IPS-NIHi7 (cell line): ENCODE results near the gene LRCH2.

ENCODE experiments used
- DNase-seq: peaks from one replicate; pipeline ENCODE4 v3.0.0; 2012; ENCODE audit warnings: mixed read lengths; ENCODE audit errors: extremely low spot score

LRCH2 gene

DNA sequence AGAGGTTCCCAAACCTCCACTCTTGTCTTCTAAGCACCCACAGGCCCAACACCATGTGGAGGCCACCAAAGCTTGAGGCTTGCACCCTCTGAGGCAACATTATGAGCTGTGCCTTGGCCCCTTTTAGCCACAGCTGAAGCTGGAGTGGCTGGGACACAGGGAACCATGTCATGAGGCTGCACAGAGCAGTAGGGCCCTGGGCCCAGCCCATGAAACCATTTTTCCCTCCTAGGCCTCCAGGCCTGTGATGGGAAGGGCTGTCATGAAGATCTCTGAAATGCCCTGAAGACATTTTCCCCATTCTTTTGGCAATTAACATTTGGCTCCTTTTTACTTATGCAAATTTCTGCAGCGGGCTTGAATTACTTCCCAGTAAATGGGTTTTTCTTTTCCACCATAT, 29.9 kb downstream of the LRCH2 start:
- DNase-seq, result no peak

- DNase-seq, result no peak
Measured at GRCh38 chrX:115192244-115192700, 41.6 kb downstream of the LRCH2 start.

- no peak for DNase-seq
Measured at GRCh38 chrX:115191490-115192243, 42.2 kb downstream of the LRCH2 start.

GRCh38 chrX:115190636-115191489, 43.0 kb downstream of the LRCH2 start:
- DNase-seq, result no peak

GRCh38 chrX:115189646-115190635, 44.0 kb downstream of the LRCH2 start:
- DNase-seq, result no peak

DNA sequence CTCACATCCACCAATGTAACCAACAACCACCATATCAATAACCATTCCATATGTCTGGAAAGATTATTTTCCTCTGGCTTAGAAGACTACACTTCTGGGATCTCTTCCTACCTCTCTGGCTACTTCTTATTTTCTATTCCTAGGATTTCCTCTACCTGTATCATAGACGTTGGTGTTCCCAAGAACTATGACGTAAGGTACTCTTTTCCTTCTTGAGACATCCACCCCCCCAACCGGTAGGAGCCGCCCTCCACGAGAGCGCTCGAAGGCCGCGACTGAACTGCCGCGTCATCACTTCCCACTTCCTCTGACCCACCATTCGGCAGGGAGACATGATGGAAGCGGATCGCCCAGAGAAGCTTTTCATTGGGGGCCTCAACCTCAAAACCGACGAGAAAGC, 44.8 kb downstream of the LRCH2 start, which contains the start of gene RBMXL3:
Gene RBMXL3, plus strand, starts transcription at position 301 of the 400 bp plus-strand sequence. Its CDS starts 32 bp downstream, at position 333.
- DNase-seq, result no peak

DNA sequence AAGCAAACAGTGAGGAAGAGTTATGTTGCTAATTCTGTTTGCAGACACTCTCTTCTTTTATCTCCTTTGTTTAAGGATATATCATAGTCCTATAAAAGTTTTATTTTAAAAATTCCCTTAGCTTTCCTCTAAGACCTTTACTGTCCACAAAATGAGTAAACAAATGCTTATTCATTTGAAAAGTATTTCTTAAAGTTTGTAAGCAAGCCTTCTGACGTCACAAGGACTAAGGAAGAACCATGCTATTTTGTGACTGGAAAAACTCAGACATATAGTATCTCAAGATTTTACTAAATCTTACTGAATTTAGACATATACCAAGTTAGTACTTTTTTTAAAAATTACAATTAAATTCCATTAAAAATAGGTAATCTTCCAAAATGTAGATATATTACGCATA, 49.9 kb downstream of the LRCH2 start:
- DNase-seq, result no peak

GRCh38 chrX:115178473-115178872, 55.4 kb downstream of the LRCH2 start:
- peak; percentile 22 for DNase-seq

GRCh38 chrX:115177932-115178331, 56.0 kb downstream of the LRCH2 start:
- no peak for DNase-seq

- no peak for DNase-seq
Measured at GRCh38 chrX:115174548-115174947, 59.3 kb downstream of the LRCH2 start.

DNA sequence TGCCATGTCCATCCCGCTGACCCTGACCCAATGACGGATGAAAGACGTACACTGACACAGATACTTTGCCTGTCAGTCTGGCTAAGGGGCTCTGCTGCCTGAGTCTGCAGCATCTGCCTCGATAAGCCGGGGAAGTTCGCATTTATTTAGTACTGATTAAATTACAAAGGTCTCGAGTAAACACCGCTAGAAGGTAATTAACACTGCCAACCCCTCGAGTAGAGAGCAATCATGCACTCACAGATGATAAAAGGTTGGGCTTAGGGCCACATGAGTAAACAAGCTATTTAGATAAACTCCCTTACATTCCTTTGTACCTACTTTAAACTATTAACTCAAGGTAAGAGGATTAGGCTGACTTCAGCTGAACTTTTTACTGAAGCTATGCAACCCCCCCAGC, 60.7 kb downstream of the LRCH2 start:
- DNase-seq, result no peak

GRCh38 chrX:115147220-115147619, 86.7 kb downstream of the LRCH2 start:
- DNase-seq, result peak; percentile 14

DNA sequence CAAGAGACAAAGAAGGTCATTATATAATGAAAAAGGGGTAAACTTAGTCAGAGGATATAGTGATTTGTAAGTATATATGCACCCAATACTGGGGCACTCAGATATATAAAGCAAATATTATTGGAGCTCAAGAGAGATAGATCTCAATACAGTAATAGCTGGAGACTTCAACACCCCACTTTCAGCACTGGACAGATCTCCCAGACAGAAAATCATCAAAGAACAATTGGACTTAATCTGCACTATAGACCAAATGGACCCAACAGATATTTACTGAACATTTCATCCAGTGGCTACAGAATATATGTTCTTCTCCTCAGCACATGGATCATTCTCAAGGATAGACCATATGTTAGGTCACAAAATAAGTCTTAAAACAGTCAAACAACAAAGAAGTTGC, 91.8 kb downstream of the LRCH2 start:
- DNase-seq, result no peak

- DNase-seq, result peak; percentile 9
Measured at GRCh38 chrX:115138040-115138439, 95.9 kb downstream of the LRCH2 start.

GRCh38 chrX:115134382-115134781, 99.5 kb downstream of the LRCH2 start:
- no peak for DNase-seq

DNA sequence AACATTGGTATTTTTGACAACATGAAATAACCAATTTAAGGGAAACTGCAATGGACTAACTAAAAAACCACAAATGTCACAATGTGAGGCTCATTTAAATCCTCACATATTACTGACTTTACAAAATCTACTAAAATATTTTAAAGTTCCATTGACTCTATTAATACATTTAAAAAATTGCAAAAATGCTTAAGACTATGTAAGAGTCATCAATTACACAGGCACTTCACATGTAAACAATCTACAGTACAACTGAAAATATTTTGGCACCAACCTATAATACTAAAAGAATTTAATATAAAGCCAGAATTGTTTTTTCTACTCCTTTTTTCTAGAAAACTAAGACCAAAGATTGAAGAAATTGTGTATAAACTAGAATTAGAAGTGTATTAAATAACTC, 121.5 kb downstream of the LRCH2 start:
- no peak for DNase-seq

GRCh38 chrX:115098897-115099296, 135.0 kb downstream of the LRCH2 start:
- DNase-seq, result no peak

DNA sequence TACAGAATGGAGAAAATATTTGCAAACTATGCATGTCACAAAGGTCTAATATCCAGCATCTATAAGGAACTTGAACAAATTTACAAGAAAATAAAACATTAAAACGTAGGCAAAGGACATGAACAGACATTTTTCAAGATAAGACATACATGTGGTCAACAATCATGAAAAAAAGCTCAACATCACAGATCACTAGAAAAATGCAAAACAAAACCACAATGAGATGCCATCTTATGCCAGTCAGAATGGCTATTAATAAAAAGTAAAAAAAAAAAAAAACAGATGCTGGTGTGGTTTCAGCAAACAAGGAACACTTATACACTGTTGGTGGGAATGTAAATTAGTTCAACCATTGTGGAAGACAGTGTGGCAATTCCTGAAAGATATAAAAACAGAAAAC, 140.7 kb downstream of the LRCH2 start:
- DNase-seq, result no peak

DNA sequence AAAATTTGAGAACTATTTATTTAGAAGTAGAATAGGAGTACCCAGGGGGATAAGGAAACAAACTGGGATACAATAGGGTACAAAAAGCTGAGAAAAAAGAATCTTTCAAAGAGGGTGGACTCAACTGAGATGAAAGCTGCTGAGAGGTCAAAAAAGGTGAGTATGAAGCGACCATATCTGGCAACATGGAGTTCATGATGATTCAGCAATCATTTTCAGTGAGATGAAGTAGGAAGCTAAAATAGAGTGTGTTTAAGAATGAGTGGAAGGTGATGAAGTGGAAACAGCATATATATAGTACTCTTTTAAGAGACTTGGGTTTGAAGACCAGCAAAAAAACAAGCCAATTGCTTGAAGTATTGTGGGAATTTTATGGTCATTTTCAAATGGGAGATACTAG, 144.5 kb downstream of the LRCH2 start:
- no peak for DNase-seq

- DNase-seq, result no peak
Measured at GRCh38 chrX:115068896-115069295, 165.0 kb downstream of the LRCH2 start.

DNA sequence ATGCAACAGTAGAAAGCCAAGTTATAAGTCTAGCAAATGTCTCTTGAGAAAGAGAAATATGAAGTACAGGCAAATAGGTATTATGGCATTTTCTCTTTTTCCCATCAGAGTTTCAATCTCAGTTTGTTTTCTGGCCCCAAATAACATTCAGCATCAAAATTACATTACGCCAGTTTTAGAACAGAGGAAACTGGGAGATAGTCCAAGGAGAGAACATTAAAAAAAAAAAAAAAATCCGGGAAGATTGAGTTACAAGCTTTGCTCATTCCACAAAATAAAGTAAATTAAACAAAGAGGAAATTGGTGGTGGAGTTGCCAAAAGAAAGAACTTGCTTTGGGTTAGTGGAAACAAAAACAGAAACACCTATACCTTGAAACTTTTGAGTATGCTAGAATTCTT, 166.1 kb downstream of the LRCH2 start:
- no peak for DNase-seq

DNA sequence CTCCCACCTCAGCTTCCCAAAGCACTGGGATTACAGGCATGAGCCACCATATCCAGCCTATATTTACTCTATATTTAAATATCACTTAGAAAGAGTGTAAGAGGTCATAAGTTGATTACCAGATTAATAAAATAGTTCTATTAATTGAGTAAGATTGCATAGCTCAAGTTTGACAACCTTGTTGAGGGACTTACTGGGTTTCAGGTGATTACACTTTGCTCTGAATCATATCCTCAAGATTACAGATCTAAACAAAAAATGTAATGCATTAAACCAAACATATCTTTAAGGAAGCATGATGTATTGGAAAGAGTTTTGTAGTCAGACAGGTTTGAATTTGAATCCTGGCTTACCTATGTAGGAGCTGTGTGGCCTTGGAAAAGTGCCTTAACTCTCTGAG, 168.6 kb downstream of the LRCH2 start:
- no peak for DNase-seq
